NCI-H446 (cell line): Measurements from ENCODE around the gene DDAH1.
"Not testable (repeated sequence)": the region's sequence is repeated elsewhere in the genome, so short reads cannot be mapped to it uniquely, and the experiment has no call there.

Experiments used
- DNase-seq, 2 experiments: peaks; one replicate each; lab custom pipeline; 2025; lab: John Stamatoyannopoulos, UW

Gene DDAH1

GRCh38 chr1:85359874-85360721 lies 104.9 kb downstream of the DDAH1 start:
- DNase-seq, result no peak

DNA sequence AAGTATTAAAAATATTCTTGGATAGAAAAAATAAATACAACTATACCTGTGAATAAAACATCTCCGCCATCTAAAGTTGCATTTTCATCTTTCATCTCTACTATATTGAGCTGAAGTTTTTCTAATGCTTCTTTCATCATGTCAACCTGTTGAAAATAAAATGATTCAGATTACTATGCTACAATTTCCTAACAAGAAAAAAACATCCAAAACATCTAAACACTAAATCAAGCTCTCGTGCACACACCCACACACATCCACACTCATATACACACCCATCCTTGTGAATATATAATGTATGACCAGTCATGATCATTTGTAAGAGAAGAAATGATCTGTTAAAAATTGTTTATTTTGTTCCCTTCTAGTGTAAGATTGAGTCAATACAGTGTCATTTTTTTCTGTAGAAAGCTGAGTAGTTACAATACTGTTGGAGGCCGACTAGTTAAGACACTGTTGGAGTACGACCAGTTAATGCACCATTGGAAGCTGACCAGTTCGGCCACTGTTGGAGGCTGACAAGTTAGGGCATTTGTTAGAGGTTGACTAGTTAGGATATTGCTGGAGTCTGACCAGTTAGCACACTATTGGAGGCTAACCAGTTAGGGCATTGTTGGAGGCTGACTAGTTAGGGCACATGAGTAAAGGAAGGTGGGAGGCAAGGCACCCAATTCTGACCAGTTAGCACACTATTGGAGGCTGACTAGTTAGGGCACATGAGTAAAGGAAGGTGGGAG lies 106.1 kb downstream of the DDAH1 start:
- DNase-seq, result no peak

DNA sequence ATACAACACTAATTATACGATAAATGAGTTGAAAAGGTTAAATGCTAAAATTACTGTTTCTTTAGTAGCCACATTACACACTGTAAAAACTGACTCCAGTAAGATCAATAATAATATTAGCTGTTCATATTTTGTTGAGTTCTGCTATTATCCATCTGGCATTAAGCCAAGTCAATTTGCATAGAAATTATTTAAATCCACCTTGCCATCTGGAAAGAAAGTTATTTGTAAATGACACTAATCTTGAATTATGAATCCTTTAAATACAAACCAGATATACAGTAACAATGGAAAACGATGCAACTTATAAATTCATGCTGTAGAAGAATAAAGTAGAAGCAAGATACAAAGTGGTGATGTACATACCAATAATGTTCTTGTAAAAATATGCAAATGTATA lies 107.1 kb downstream of the DDAH1 start:
- peak in 1 of 2 experiments; percentile 45 for DNase-seq

GRCh38 chr1:85356130-85356529 lies 108.8 kb downstream of the DDAH1 start:
- peak in 1 of 2 experiments; percentile 71 for DNase-seq

GRCh38 chr1:85352055-85352454 lies 112.9 kb downstream of the DDAH1 start:
- no peak for DNase-seq

DNA sequence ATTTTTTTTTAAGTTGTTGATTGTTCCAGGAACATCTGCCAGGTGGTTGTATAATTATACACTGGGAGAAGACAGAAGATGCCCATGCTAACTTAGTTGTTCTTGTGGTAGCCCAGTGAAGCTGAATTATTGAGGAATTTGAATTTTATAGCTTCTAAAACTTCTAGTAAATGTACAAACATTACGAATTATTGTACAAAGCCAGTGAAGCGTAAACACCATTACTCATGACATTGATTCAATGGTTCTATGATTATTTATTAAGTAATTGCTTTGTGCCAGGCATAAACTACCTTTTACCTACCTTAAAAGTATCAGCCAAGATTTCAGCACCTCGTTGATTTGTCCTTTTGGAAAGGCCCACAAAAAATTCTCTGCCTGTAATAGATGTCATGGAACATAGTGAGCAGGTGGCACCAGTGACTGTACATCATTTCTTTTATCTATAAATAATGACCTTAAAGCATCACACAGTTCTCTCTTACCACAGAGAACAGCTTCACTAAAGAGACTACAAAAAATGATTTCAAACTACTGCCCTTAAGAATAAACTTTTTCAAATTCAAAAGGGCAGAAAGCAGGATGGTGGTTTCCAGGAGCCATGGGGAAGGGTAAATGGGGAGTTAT lies 113.6 kb downstream of the DDAH1 start:
- DNase-seq, result no peak

- DNase-seq, result no peak
Measured at GRCh38 chr1:85349224-85349623, 115.7 kb downstream of the DDAH1 start.

DNA sequence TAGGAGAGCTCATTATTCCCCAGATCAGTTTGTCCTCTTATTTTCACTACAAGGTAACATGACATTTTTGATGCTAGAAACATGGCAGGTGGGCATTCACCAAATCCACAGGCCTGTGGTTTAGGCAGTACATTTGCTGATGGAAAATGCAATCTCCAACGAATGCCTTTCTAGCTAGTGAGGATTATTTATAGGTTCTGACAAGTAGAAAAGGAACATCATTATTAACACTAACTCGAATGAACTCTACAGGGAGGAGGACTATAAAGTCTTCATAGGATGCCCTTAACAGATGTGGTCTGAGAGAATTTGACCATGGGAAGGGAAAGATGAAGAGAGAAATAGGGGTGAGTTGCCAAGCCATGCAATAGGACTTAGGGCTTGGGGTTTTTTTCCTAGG lies 117.1 kb downstream of the DDAH1 start:
- DNase-seq, result no peak

GRCh38 chr1:85347275-85347674 lies 117.7 kb downstream of the DDAH1 start:
- DNase-seq, result not testable (repeated sequence)

DNA sequence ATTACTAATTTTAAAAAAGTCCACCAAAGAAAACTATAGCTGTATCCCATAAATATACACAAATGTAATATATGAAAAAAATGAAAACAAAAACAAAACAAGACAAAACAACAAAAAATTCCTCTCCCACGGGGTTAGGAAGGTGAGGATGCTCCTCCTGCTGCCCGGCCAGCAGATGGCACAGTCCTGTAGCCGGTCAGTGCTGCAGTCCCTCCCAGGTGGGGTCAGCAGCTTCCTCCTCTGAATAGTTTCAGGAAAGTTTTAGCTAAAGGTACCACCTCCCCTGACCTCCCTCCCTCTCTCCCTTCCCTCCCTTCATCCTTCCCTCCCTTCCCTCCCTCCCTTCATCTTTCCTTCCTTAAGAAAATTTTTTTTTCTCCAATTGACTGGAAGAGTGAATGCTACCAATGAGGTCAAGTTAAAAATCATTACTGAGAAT lies 120.7 kb downstream of the DDAH1 start:
- DNase-seq, result no peak

- DNase-seq, result no peak
Measured at GRCh38 chr1:85343612-85344255, 121.2 kb downstream of the DDAH1 start.

GRCh38 chr1:85343213-85343611 lies 121.7 kb downstream of the DDAH1 start:
- peak; percentile 36 to 63 for DNase-seq

- no peak for DNase-seq
Measured at GRCh38 chr1:85342207-85342606, 122.8 kb downstream of the DDAH1 start.

GRCh38 chr1:85340427-85340826 lies 124.5 kb downstream of the DDAH1 start:
- DNase-seq, result no peak

DNA sequence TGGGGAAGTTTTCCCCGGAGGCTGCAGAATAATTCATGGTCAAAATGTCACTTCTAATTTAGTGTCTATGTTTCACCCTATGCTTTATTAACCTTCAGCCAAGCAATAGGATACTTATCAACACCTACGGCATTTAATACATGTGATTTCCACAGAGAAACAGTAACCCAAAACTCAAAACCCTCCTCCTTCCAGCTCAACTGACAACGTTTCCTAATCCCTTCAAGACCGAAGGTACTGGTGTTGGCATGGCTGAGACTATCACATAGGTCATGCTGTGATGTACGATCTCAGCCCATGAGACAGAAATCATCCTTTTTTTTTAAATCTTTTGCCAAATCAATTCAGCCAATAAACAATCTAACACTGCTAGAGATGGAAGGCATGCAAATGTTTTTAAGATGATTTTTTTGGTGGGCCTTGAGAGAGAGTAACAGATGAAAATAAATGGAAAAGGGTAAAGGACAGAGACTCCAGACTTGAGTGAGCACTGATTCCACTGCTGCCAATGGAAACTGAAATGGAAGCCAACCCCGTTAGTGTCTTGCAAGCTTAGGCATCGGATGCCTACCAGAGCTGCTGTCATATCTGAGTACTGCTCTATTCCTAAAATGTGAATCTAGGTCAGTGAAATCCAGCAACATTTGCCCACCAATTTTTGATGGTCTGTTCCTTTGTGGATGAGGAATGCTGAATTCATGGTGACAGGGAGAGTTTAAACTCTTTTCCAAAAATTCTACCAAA lies 125.1 kb downstream of the DDAH1 start:
- no peak for DNase-seq

DNA sequence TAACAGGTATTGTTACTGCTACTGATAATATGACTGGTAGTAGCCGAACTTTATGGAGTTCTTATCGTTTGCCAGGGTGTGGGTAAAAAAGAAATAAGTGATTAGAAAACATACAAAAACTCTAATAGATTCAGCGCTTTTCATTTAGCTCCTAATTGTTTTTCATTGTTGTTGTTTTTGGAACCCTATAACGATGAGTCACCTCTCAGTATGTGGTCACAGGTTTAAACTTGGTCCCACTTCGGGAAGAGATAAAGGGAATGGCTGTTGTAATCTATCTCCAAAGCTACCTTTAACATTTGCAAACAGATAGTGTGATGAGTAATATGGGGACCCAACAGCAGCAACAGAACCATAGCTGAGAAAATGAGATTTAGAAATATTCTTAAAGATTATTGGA lies 125.9 kb downstream of the DDAH1 start:
- no peak for DNase-seq

DNA sequence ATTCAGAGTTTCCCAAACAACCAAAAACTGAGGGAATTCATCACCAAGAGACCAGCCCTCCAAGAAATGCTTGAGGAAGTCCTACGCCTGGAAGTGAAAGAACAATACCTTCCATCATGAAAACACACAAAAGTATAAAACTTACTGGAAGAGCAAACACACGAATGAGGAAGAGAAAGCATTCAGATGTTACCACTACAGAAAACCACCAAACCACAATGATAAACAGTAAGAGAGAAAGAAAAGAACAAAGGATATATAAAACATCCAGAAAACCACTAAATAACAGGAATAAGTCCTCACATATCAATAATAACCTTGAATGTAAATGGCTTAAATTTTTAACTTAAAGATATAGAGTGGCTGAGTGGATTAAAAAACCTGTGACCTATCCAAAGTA lies 130.0 kb downstream of the DDAH1 start:
- no peak for DNase-seq

GRCh38 chr1:85333186-85333585 lies 131.8 kb downstream of the DDAH1 start:
- DNase-seq, result no peak

DNA sequence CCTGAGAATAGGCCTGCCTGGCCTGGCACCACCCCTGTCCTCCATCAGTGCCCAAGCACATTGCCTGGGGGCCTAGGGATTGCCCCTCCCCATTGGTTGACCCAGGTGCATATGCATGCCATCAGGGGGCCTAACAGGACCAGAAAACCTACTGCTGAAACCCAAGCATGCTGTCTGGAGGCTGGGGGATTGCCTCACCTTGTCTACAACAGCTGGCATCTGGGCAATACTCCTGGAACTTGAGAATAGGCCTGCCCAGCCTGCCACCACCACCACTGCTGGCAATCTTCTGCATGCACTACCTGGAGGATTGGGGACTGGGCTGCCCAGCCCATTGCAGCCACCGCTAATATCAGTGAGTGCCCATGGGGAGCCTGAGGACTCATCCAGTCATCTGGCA lies 132.4 kb downstream of the DDAH1 start:
- DNase-seq, result no peak

DNA sequence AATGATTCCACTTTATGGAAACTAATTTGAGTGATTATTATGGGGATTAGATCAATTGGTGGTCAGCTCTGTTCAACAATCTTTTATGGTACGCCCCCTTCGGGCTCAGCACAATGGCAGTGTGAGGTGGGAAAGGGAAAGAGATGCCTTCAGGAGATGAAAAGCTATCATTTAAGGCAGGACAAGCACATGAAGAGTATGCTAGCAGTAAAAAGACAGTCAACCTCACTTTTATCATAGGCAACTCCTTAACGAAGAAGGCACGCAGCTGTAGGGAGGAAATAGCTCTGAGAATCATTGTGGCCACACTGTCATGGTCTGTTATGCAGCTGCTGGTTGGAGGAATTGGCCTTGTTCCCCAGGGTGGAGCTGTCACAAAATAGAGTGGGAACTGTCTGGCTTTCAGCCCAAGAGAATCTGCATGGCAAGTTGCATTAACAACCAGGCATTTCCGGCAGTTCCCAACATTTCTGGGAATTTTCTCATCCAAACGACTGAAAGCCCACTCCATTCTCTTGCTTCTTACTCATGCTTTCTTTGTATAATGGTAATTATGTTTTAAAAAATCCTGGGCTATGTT lies 134.2 kb downstream of the DDAH1 start:
- peak in 1 of 2 experiments; percentile 28 for DNase-seq

DNA sequence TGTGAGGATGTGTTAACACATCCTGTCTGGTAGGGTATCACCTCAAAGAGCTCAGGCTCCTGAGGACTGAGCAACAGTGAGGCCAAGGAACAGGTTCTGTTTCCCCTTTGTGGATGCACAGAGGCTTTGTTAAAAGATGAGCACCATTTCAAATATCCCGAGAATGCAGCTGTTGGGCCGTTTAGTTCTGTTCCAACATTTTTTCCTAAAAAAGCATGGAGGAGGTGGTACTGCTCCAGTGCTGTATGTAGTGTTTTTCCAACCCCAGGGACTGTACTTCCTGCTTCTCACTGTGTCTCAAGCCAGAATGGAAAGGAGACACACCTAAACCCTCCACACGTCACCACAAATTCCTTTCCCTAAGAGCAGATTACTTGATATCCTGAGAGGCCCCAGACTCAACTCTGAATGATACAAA lies 134.7 kb downstream of the DDAH1 start:
- no peak for DNase-seq
